ENCODE data around the gene TTC34. TPM values are rescaled to one million over a fixed set of nuclear protein-coding genes. Genes with fewer than 3 reads are reported as not detected.

TTC34 gene
- total RNA-seq, 1 experiment from 2014 or later: 1.3 TPM

DNA sequence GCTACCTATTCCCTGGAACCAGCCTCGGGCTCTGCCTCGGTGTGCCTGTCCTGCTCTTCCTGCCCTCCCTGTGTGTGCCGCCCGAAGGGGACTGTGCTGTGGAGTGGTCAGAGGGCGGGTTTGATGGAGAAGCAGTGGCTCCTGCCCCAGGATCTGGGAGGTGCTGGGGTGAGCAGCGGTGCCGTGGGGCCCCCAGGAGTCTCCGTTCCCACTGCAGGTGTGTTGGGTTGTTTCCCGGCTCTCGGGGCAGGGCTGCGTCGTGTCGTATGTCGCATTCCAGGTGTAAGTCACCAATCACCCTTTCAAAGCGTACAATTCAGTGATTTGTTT is 32.6 kb upstream of the TTC34 start:
- Histone ChIP-seq H3K4me2 (ENCODE audit: low read length) (no peak overlapping the region), H4K20me1 (ENCODE audit: insufficient read depth) (no peaks in the 10 kb centered on the region), H3K4me1 (ENCODE audit: control insufficient read depth in 1 of 2, insufficient read depth in 2 of 2, low read length in 2 of 2) (no peaks in the 10 kb centered on the region), H3K4me3 (replicated peaks in 1 of 2; ENCODE audit: low read depth in 1 of 2, low read length in 2 of 2) (no peak overlapping the region), H3K27me3 (ENCODE audit: insufficient read depth, low read length) (no peaks in the 10 kb centered on the region; the same call in 1 of the 2 replicates), H3K27ac (ENCODE audit: low read depth, low read length) (no peak overlapping the region), H3K36me3 (ENCODE audit: control insufficient read depth in 1 of 2, insufficient read depth in 2 of 2, low read length in 2 of 2) (no peaks in the 10 kb centered on the region), H3K9ac (ENCODE audit: low read length) (no peak overlapping the region), H3K9me3 (ENCODE audit: control insufficient read depth in 1 of 2, insufficient read depth in 1 of 2, low read depth in 1 of 2, low read length in 2 of 2) (no peaks in the 10 kb centered on the region), H3K9me2 (ENCODE audit: insufficient read depth) (no peaks in the 10 kb centered on the region), H2AFZ (ENCODE audit: low read depth, low read length, poor library complexity, severe bottlenecking) (no peak overlapping the region), H3K79me2 (ENCODE audit: insufficient read depth, low read length) (no peaks in the 10 kb centered on the region)
- no TSS peak for BruUV-seq (replicated peaks)
- DNase-seq (ENCODE audit: low read depth, low spot score) (no peak), ATAC-seq (no peak)
- TF ChIP-seq POLR2AphosphoS5 (IDR thresholded peaks at IDR 0.05; ENCODE audit: low read depth, low read length) (no peak), FOSL1 (IDR thresholded peaks at IDR 0.05; ENCODE audit: low read depth) (no peak), SIN3A (IDR thresholded peaks at IDR 0.05; ENCODE audit: low read depth) (no peak), EGR1 (IDR thresholded peaks at IDR 0.05; ENCODE audit: low read depth) (no peak), SP1 (IDR thresholded peaks at IDR 0.05; ENCODE audit: low read depth) (no peak), YY1 (IDR thresholded peaks at IDR 0.05; ENCODE audit: extremely low read depth, insufficient replicate concordance, low read depth, low read length) (no peak), RAD21 (IDR thresholded peaks at IDR 0.05; ENCODE audit: low read depth) (no peak), REST (IDR thresholded peaks at IDR 0.05; ENCODE audit: low read depth) (no peak), CBX3 (IDR thresholded peaks at IDR 0.05; ENCODE audit: low read depth) (no peak), EZH2 (IDR thresholded peaks at IDR 0.05) (no peak), ZFX (IDR thresholded peaks at IDR 0.05) (no peak), ELF1 (IDR thresholded peaks at IDR 0.05; ENCODE audit: borderline replicate concordance, low read depth) (no peak), JUND (IDR thresholded peaks at IDR 0.05) (no peak), ATF3 (IDR thresholded peaks at IDR 0.05) (no peak), TCF7L2 (IDR thresholded peaks at IDR 0.05; ENCODE audit: borderline replicate concordance, extremely low read depth, insufficient read depth, insufficient read length) (no peak), EZH2phosphoT487 (IDR thresholded peaks at IDR 0.05; ENCODE audit: borderline replicate concordance) (no peak)
- TF ChIP-seq, protein P1, sequence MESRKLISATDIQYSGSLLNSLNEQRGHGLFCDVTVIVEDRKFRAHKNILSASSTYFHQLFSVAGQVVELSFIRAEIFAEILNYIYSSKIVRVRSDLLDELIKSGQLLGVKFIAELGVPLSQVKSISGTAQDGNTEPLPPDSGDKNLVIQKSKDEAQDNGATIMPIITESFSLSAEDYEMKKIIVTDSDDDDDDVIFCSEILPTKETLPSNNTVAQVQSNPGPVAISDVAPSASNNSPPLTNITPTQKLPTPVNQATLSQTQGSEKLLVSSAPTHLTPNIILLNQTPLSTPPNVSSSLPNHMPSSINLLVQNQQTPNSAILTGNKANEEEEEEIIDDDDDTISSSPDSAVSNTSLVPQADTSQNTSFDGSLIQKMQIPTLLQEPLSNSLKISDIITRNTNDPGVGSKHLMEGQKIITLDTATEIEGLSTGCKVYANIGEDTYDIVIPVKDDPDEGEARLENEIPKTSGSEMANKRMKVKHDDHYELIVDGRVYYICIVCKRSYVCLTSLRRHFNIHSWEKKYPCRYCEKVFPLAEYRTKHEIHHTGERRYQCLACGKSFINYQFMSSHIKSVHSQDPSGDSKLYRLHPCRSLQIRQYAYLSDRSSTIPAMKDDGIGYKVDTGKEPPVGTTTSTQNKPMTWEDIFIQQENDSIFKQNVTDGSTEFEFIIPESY (IDR thresholded peaks at IDR 0.05; ENCODE audit: extremely low read depth, insufficient replicate concordance, low read length): no peak
- TF ChIP-seq, protein P2, sequence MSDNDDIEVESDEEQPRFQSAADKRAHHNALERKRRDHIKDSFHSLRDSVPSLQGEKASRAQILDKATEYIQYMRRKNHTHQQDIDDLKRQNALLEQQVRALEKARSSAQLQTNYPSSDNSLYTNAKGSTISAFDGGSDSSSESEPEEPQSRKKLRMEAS (IDR thresholded peaks at IDR 0.05): no peak
- CTCF ChIA-PET: no interaction called here
- RAD21 ChIA-PET (ENCODE audit: low non-redundant PET in 1 of 2, low total read pairs in 2 of 2, uncharacterized antibody in 2 of 2, unreplicated experiment in 2 of 2): no interaction called here
- intact Hi-C loops (cut with micrococcal nuclease): no loop called here
- POLR2A ChIA-PET: no interaction called here
